OCI-LY1 (cell line): ENCODE results near the gene ITPRIPL2.

ENCODE experiments used
- H2AFZ ChIP-seq: fragments of 200-600 bp; sonication (generic), shearing (Covaris generic); 2 replicates; pipeline ENCODE4 v1.6.0; 2014; ENCODE audit warnings: antibody characterized with exemption, mild to moderate bottlenecking, low read length
- H3F3A ChIP-seq: fragments of 200-600 bp; sonication (generic), shearing (Covaris generic); 2 replicates; pipeline ENCODE4 v1.6.0; 2014; ENCODE audit warnings: mild to moderate bottlenecking, antibody characterized with exemption, low read length, moderate library complexity; ENCODE audit not compliant: insufficient read depth
- H3K27ac ChIP-seq: fragments of 200-600 bp; sonication (generic); 2 replicates; pipeline ENCODE4 v1.5.1; 2014; ENCODE audit warnings: low read length, mixed run types, mild to moderate bottlenecking, low read depth; ENCODE audit not compliant: poor library complexity, severe bottlenecking
- H3K27me3 ChIP-seq: fragments of 200-600 bp; sonication (generic); 2 replicates; pipeline ENCODE4 v1.6.0; 2014; ENCODE audit warnings: antibody characterized with exemption, mild to moderate bottlenecking, low read length, moderate library complexity; ENCODE audit not compliant: insufficient read depth
- H3K36me3 ChIP-seq: fragments of 200-600 bp; sonication (generic); 2 replicates; pipeline ENCODE4 v1.6.1; 2014; ENCODE audit warnings: mild to moderate bottlenecking, antibody characterized with exemption, low read length, moderate library complexity, mixed read lengths; ENCODE audit not compliant: insufficient read depth
- H3K4me1 ChIP-seq: fragments of 200-600 bp; sonication (generic); 2 replicates; pipeline ENCODE4 v1.5.1; 2014; ENCODE audit warnings: mild to moderate bottlenecking, low read length, moderate library complexity; ENCODE audit not compliant: insufficient read depth, severe bottlenecking
- H3K4me2 ChIP-seq: fragments of 200-600 bp; sonication (generic), shearing (Covaris generic); 2 replicates; pipeline ENCODE4 v1.6.1; 2014; ENCODE audit warnings: low read length
- H3K4me3 ChIP-seq: fragments of 200-600 bp; sonication (generic); 2 replicates; pipeline ENCODE4 v1.5.1; 2014; ENCODE audit warnings: low read length, low read depth, mild to moderate bottlenecking, mixed read lengths; ENCODE audit not compliant: poor library complexity, severe bottlenecking
- H3K79me2 ChIP-seq: fragments of 200-600 bp; shearing (Covaris generic); 2 replicates; pipeline ENCODE4 v1.6.1; 2016; ENCODE audit warnings: mixed run types, low read length, mixed read lengths; ENCODE audit not compliant: insufficient read depth
- H3K9ac ChIP-seq: fragments of 200-600 bp; sonication (generic), shearing (Covaris generic); 2 replicates; pipeline ENCODE4 v1.6.1; 2014; ENCODE audit warnings: mild to moderate bottlenecking, low read length, mixed read lengths
- H3K9me2 ChIP-seq: fragments of 200-600 bp; sonication (generic), shearing (Covaris generic); 2 replicates; pipeline ENCODE4 v1.6.1; 2014; ENCODE audit warnings: low read depth, mild to moderate bottlenecking, low read length, mixed read lengths
- H3K9me3 ChIP-seq: fragments of 200-600 bp; shearing (Covaris generic); 2 replicates; pipeline ENCODE4 v1.6.1; 2014; ENCODE audit warnings: low read length, mixed read lengths
- H4K20me1 ChIP-seq: fragments of 200-600 bp; sonication (generic), shearing (Covaris generic); 2 replicates; pipeline ENCODE4 v1.6.0; 2016; ENCODE audit warnings: mild to moderate bottlenecking, low read length; ENCODE audit not compliant: insufficient read depth
- CTCF ChIP-seq: fragments of 200-600 bp; sonication (generic), shearing (Covaris generic); IDR thresholded peaks from 2 replicates; pipeline ENCODE4 v1.5.1; 2017; ENCODE audit warnings: mild to moderate bottlenecking, antibody characterized with exemption, low read length, moderate library complexity, mixed read lengths
- EZH2 ChIP-seq: fragments of 200-600 bp; sonication (generic), shearing (Covaris generic); IDR thresholded peaks from 2 replicates; pipeline ENCODE4 v1.8.0; 2017; ENCODE audit warnings: borderline replicate concordance, mixed run types, mild to moderate bottlenecking, antibody characterized with exemption, low read length, moderate library complexity, mixed read lengths

ITPRIPL2 gene

DNA sequence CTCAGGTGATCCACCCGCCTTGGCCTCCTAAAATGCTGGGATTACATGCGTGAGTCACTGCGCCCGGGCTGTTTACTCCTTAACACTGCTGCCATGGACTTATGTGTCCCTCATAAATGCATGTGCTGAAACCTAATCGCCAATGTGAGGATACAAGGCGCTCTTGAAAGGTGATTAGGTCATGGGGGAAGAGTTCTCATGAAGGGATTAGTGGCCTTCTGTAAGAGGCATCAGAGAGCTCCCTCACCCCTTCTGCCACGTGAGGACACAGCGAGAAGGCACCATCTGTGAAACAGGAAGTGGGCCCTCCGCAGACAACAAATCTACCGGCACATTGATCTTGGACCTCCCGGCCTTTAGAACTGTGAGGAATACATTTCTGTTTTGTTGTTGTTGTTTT is 19.1 kb downstream of the ITPRIPL2 start:
- Histone ChIP-seq H3K27me3 (no peaks in the 10 kb centered on the region), H3K9ac (no peak overlapping the region), H3K79me2 (no peaks in the 10 kb centered on the region), H3F3A (no peaks in the 10 kb centered on the region), H3K9me2 (no peaks in the 10 kb centered on the region), H3K4me1 (no peaks in the 10 kb centered on the region), H4K20me1 (no peaks in the 10 kb centered on the region), H2AFZ (no peak overlapping the region), H3K27ac (no peak overlapping the region), H3K4me2 (no peak overlapping the region), H3K9me3 (no peaks in the 10 kb centered on the region), H3K4me3 (no peak overlapping the region), H3K36me3 (no peaks in the 10 kb centered on the region)
- TF ChIP-seq CTCF: no peak
- no peak for TF ChIP-seq EZH2

GRCh38 chr16:19133600-19133999 is 19.8 kb downstream of the ITPRIPL2 start:
- no peaks in the 10 kb centered on the region for H3K9me3 ChIP-seq
- no peak for TF ChIP-seq EZH2
- H3K4me2 ChIP-seq: no peak overlapping the region
- no peaks in the 10 kb centered on the region for H3K9me2 ChIP-seq
- no peaks in the 10 kb centered on the region for H3K4me1 ChIP-seq
- no peaks in the 10 kb centered on the region for H3K36me3 ChIP-seq
- H4K20me1 ChIP-seq: no peaks in the 10 kb centered on the region
- H3K4me3 ChIP-seq: no peak overlapping the region
- H3K27me3 ChIP-seq: no peaks in the 10 kb centered on the region
- H3K27ac ChIP-seq: no peak overlapping the region
- no peak overlapping the region for H2AFZ ChIP-seq
- no peaks in the 10 kb centered on the region for H3F3A ChIP-seq
- H3K79me2 ChIP-seq: no peaks in the 10 kb centered on the region
- H3K9ac ChIP-seq: no peak overlapping the region

GRCh38 chr16:19135201-19135842 is 21.6 kb downstream of the ITPRIPL2 start:
- H3K9ac ChIP-seq: no peak overlapping the region
- no peaks in the 10 kb centered on the region for H3F3A ChIP-seq
- no peaks in the 10 kb centered on the region for H4K20me1 ChIP-seq
- no peak overlapping the region for H3K4me3 ChIP-seq
- H3K27me3 ChIP-seq: no peaks in the 10 kb centered on the region
- no peak overlapping the region for H3K4me2 ChIP-seq
- H3K79me2 ChIP-seq: no peaks in the 10 kb centered on the region
- H3K27ac ChIP-seq: no peak overlapping the region
- H3K9me2 ChIP-seq: no peaks in the 10 kb centered on the region
- TF ChIP-seq EZH2: no peak
- TF ChIP-seq CTCF: no peak
- H3K36me3 ChIP-seq: no peaks in the 10 kb centered on the region
- H3K9me3 ChIP-seq: no peaks in the 10 kb centered on the region
- H2AFZ ChIP-seq: no peak overlapping the region
- H3K4me1 ChIP-seq: no peaks in the 10 kb centered on the region

GRCh38 chr16:19135896-19136438 is 22.2 kb downstream of the ITPRIPL2 start:
- H3K4me2 ChIP-seq: no peak overlapping the region
- H3K27ac ChIP-seq: no peak overlapping the region
- no peak overlapping the region for H2AFZ ChIP-seq
- no peak overlapping the region for H3K4me3 ChIP-seq
- no peaks in the 10 kb centered on the region for H3F3A ChIP-seq
- no peaks in the 10 kb centered on the region for H3K79me2 ChIP-seq
- no peak for TF ChIP-seq CTCF
- TF ChIP-seq EZH2: no peak
- H3K9ac ChIP-seq: no peak overlapping the region
- H3K4me1 ChIP-seq: no peaks in the 10 kb centered on the region
- no peaks in the 10 kb centered on the region for H3K9me3 ChIP-seq
- H3K36me3 ChIP-seq: no peaks in the 10 kb centered on the region
- H4K20me1 ChIP-seq: no peaks in the 10 kb centered on the region
- no peaks in the 10 kb centered on the region for H3K9me2 ChIP-seq
- no peaks in the 10 kb centered on the region for H3K27me3 ChIP-seq
